PFSK-1 (cell line): ENCODE data around the gene VPS13D.

Experiments used
- FOXP2 ChIP-seq: optimal IDR thresholded peaks from 2 replicates; pipeline ENCODE3; 2011; ENCODE audit warnings: borderline replicate concordance, control low read depth, inconsistent platforms; ENCODE audit not compliant: insufficient read depth; ENCODE audit errors: extremely low read length, extremely low read depth
- POLR2AphosphoS5 ChIP-seq: IDR thresholded peaks from 2 replicates; pipeline ENCODE4 v1.6.1; 2012; ENCODE audit warnings: low read depth, mild to moderate bottlenecking, control low read depth, low read length, moderate library complexity
- SIN3A ChIP-seq: IDR thresholded peaks from 2 replicates; pipeline ENCODE4 v1.6.1; 2012; ENCODE audit warnings: mild to moderate bottlenecking, low read length, moderate library complexity, borderline replicate concordance; ENCODE audit not compliant: insufficient read depth
- TAF1 ChIP-seq: IDR thresholded peaks from 2 replicates; pipeline ENCODE4 v1.6.1; 2012; ENCODE audit warnings: low read length, control low read depth, borderline replicate concordance; ENCODE audit not compliant: insufficient read depth
- TF ChIP-seq, protein P1 (sequence below), 2 experiments: IDR thresholded peaks; 2 replicates each; pipeline versions ENCODE4 v1.6.1 to v1.8.0; 2011 to 2012; ENCODE audit warnings: low read depth in 2 of 2, low read length in 2 of 2, control low read depth in 1 of 2, inconsistent platforms in 1 of 2, mild to moderate bottlenecking in 1 of 2, moderate library complexity in 1 of 2; ENCODE audit not compliant: insufficient read depth in 1 of 2

VPS13D gene

DNA sequence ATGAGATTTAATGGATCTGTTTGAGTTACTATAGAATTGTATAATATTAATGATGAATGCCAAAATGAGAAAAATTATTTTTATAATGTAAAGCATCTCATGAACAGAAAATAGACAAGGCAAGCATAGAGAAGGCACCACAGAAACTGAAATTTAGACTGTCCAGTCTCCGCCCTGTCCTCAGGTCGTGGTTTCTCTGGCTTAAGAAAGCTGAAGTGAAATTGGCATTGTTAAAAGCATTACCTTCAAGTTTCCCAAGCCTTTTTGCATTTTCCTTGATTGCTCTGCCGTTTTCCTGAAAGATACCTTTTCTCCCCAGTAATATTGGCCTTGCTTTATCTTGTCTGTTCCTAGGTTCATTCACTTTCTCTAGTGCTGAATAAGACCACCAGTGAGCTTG is 58.0 kb downstream of the VPS13D start:
- TF ChIP-seq POLR2AphosphoS5 (no peak), SIN3A (no peak), FOXP2 (no peak), TAF1 (no peak)
- TF ChIP-seq, protein P1, sequence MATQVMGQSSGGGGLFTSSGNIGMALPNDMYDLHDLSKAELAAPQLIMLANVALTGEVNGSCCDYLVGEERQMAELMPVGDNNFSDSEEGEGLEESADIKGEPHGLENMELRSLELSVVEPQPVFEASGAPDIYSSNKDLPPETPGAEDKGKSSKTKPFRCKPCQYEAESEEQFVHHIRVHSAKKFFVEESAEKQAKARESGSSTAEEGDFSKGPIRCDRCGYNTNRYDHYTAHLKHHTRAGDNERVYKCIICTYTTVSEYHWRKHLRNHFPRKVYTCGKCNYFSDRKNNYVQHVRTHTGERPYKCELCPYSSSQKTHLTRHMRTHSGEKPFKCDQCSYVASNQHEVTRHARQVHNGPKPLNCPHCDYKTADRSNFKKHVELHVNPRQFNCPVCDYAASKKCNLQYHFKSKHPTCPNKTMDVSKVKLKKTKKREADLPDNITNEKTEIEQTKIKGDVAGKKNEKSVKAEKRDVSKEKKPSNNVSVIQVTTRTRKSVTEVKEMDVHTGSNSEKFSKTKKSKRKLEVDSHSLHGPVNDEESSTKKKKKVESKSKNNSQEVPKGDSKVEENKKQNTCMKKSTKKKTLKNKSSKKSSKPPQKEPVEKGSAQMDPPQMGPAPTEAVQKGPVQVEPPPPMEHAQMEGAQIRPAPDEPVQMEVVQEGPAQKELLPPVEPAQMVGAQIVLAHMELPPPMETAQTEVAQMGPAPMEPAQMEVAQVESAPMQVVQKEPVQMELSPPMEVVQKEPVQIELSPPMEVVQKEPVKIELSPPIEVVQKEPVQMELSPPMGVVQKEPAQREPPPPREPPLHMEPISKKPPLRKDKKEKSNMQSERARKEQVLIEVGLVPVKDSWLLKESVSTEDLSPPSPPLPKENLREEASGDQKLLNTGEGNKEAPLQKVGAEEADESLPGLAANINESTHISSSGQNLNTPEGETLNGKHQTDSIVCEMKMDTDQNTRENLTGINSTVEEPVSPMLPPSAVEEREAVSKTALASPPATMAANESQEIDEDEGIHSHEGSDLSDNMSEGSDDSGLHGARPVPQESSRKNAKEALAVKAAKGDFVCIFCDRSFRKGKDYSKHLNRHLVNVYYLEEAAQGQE (IDR thresholded peaks at IDR 0.05; ENCODE audit: insufficient read depth in 1 of 2, low read depth in 2 of 2, low read length in 2 of 2), result no peak

DNA sequence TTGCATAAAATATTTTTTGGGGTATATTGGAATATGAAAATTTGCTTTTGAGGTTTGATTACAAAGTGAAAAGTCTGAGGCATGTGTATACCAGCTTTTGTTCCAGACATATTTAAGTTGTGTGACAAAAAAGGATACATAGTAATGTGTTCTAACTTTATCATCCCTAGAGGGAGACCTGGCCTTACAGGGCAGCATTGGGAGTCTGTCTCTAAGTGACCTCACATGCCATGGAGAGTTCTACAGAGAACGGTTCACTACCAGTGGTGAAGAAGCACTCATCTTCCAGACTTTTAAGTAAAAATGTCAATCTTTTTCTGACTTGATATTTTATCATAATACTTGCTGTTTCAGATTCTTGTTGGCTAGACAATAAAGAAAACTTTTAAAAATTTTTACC is 61.0 kb downstream of the VPS13D start:
- TF ChIP-seq FOXP2, result no peak
- TF ChIP-seq, protein P1 (IDR thresholded peaks at IDR 0.05; ENCODE audit: insufficient read depth in 1 of 2, low read depth in 2 of 2, low read length in 2 of 2), result no peak
- TF ChIP-seq POLR2AphosphoS5, result no peak
- no peak for TF ChIP-seq TAF1
- TF ChIP-seq SIN3A, result no peak

DNA sequence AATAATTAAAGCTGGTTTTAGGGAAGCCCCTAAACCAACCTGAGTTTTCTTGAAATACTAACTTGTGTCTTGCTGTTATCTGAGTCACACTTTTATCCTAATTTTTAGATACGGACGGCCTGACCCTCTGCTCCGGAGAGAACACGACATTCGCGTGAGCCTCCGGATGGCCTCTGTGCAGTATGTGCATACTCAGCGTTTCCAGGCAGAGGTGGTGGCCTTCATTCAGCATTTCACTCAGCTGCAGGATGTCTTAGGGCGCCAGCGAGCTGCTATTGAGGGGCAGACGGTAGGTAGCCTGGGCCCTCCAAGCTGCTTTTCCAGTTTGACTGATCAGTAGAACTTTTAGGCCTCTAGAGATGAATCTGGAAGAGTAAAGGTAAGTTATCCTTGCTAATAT is 63.6 kb downstream of the VPS13D start:
- no peak for TF ChIP-seq POLR2AphosphoS5
- TF ChIP-seq, protein P1 (IDR thresholded peaks at IDR 0.05; ENCODE audit: insufficient read depth in 1 of 2, low read depth in 2 of 2, low read length in 2 of 2), result no peak
- TF ChIP-seq TAF1, result no peak
- TF ChIP-seq FOXP2, result no peak
- no peak for TF ChIP-seq SIN3A

DNA sequence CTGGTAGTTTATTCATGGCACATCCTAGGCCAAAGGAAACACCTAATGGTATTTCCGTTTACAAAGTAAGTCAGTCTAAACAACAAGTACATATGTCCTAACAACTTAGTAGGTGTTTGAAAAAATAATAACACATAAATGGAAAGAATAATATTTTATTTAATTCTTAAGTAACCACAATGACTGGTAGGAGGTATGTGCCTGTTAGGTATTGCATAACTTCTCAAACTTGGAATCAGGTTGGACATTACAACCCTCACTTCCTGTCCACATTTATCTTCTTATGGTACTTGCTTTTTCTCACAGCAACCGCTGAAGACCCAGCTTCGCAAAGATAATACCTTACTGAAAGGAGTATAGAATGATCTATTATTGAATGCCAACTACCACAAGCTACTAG is 64.2 kb downstream of the VPS13D start:
- TF ChIP-seq FOXP2 (no peak), POLR2AphosphoS5 (no peak)

DNA sequence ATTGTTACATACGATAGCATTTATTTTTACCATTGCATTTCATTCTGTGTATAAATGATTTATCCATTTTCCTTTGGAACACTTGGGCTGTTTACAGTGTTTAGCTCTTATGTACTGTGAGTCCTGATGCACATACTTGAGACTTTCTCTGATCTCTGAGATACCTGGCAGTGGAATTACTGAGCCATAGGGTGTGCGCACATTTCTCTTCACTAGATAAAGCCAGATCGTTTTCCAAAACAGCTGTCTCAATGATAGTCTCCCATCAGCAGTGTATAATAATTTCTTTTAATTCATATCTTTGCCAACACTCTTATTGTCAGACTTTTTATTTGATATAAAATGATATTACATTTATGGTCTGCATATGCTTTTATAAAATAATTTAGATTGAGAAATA is 66.2 kb downstream of the VPS13D start:
- TF ChIP-seq SIN3A (no peak), POLR2AphosphoS5 (no peak), TAF1 (no peak)

DNA sequence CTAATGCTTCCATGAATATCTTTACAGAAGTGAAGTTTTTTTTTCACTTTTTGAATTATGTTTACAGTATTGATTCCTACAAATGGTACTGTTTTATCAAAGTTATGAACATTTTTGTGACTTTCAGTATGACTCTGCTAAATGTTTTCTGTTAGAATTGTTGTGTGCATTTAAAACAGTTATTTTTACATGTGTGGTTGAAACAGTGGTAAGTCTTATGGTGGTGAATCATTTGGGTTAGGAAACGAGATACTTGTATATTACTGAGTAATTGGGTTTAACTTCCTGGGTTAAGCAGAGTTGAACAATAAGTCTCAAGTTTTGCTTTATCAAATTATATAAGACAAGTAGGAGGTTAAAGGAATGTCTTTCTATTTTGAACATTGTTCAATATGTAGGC is 66.8 kb downstream of the VPS13D start:
- no peak for TF ChIP-seq TAF1
- no peak for TF ChIP-seq FOXP2
- TF ChIP-seq, protein P1 (IDR thresholded peaks at IDR 0.05; ENCODE audit: insufficient read depth in 1 of 2, low read depth in 2 of 2, low read length in 2 of 2), result no peak
- TF ChIP-seq SIN3A, result no peak
- no peak for TF ChIP-seq POLR2AphosphoS5
